GM21619 (cell line): ENCODE results near the gene DNAJC15.

ENCODE experiments used
- ATAC-seq: cut with Tn5 transposase; IDR thresholded peaks from one replicate; pipeline ENCODE4 v1.9.1; 2021; ENCODE audit not compliant: unreplicated experiment

The DNAJC15 gene

DNA sequence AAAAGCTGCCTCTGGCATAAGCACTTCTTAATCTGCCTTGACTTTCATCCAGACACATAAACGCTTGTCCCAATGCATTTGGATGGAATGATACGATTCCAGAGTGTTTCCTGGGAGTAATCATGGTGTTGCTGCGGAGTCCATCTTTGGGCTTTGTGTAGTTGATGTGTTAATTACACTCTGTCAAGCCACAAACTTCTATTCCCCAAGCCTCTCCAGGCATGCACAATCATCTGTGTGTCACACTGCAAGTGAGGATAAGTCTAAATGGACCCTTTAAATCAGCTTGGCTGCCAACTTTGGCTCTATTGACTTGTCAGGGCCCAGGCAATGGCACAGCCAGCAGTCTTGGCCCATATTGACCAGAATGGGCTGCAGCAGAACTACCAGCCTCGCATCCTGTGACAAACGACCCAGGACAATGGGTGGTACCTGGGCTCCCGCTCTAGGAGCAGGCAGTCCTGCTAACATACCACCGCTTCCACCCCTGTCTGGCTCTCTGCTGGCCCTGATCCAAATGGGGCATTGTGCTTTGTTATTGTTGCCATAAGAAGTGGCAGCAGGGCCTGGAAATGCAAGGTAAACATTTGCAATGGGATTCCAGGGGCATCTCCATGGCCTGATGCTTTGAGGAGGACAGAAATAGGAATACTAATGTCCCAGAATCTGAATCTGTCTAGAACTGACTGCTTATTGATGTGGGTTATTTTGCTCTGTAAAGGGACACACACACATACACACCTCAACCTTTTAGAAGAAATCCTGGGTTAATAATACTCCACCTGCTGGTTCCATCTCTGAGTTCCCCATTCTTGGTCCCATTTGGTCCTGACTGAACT, 127.2 kb downstream of the DNAJC15 start:
- no peak for ATAC-seq

GRCh38 chr13:43153436-43154090, 130.2 kb downstream of the DNAJC15 start:
- ATAC-seq: no peak

GRCh38 chr13:43154156-43154651, 130.8 kb downstream of the DNAJC15 start:
- no peak for ATAC-seq

- no peak for ATAC-seq
Measured at GRCh38 chr13:43154839-43155238, 131.5 kb downstream of the DNAJC15 start.

DNA sequence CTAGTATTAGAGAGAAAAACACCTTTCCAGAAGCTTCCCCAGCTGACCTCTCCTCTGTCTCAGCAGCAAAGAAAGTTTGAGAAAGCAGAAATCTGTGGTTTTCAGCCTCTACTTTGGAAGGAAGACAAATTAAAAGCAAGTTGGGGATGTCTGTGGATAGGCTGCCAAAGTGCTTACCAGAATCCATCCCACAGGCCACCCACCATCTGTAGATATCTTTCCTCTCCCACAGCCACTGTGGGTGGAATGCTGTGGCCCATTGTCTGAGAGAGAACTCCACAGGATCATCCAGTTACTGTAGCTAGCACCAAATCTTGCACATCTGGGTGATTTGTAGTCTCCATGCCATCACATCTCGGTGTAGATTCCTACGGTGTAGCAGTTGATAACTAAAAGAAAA, 133.5 kb downstream of the DNAJC15 start:
- no peak for ATAC-seq

- ATAC-seq: no peak
Measured at GRCh38 chr13:43157796-43158195, 134.4 kb downstream of the DNAJC15 start.

- ATAC-seq: no peak
Measured at GRCh38 chr13:43158516-43158915, 135.1 kb downstream of the DNAJC15 start.

- no peak for ATAC-seq
Measured at GRCh38 chr13:43159026-43159461, 135.7 kb downstream of the DNAJC15 start.
